OCI-LY7 (cell line): ENCODE data around the gene ARFGAP1.

Experiments used
- CTCF ChIP-seq: fragments of 200-600 bp; sonication (generic); conservative IDR thresholded peaks from 2 replicates; pipeline ENCODE4 v1.5.1; 2014; ENCODE audit warnings: mild to moderate bottlenecking, antibody characterized with exemption, low read length, moderate library complexity, mixed read lengths
- EZH2phosphoT487 ChIP-seq: fragments of 200-600 bp; sonication (generic); IDR thresholded peaks from 2 replicates; pipeline ENCODE4 v1.6.1; 2018; ENCODE audit warnings: low read depth, borderline replicate concordance, mild to moderate bottlenecking, mixed run types, antibody characterized with exemption, low read length, moderate library complexity, mixed read lengths

GRCh38 chr20:63230800-63231268, 41.8 kb upstream of the ARFGAP1 start:
- no peak for TF ChIP-seq CTCF
- no peak for TF ChIP-seq EZH2phosphoT487
